K562 (cell line): ENCODE data around the gene NR0B2. TPM values are rescaled to one million over a fixed set of nuclear protein-coding genes. Genes with fewer than 3 reads are reported as not detected.
"Not testable (repeated sequence)": the region's sequence is repeated elsewhere in the genome, so short reads cannot be mapped to it uniquely, and the experiment has no call there.

Experiments used
- ATAC-seq: fragments of 200-7000 bp; cut with Tn5 transposase; 3 replicates; pipeline ENCODE4 v1.9.1; 2020; ENCODE audit warnings: moderate library complexity
- BruUV-seq: library from RNA; stranded (reverse); fragments of 400-500 nt; replicated peaks from 2 replicates; lab custom pipeline; 2021; lab: Mats Ljungman, UMichigan
- CTCF ChIA-PET: fragments of 300-600 bp; formaldehyde crosslinking; extraction: SDS; loops from one replicate; lab custom pipeline; 2021; ENCODE audit warnings: low intra/inter-chr PET ratio; lab: Yijun Ruan, JAX
- POLR2A ChIA-PET: fragments of 300-600, 350-650 bp; sonication (Branson Sonifier 250); formaldehyde crosslinking; extraction: SDS; loops from one replicate; lab custom pipeline; 2021; ENCODE audit warnings: antibody characterized with exemption, inconsistent platforms; lab: Yijun Ruan, JAX
- DNase-seq, 4 experiments: peaks; one replicate each; pipeline versions ENCODE4 v3.0.0 to v3.0.0-alpha.2; 2011 to 2018; ENCODE audit warnings: low spot score in 3 of 4, mixed read lengths in 3 of 4; ENCODE audit errors: extremely low read depth in 1 of 4
- FAIRE-seq: peaks from 2 replicates; lab custom pipeline; 2011; peaks lifted over from hg19 to GRCh38; lab: Jason Lieb, UNC
- H2AFZ ChIP-seq: 2 replicates; pipeline ENCODE4 v1.6.0; 2011; ENCODE audit warnings: low read depth, low read length, control low read depth, inconsistent platforms
- H3K27ac ChIP-seq: fragments of 200-600 bp; 3 replicates; pipeline ENCODE4 v1.8.0; 2011; ENCODE audit warnings: low read depth, mild to moderate bottlenecking, control low read depth, inconsistent platforms, low read length, moderate library complexity, mixed read lengths; ENCODE audit errors: extremely low read depth
- H3K27me3 ChIP-seq, 2 experiments: fragments of 300-600 bp in 1 of 2; 2 replicates in 1 of 2; 3 replicates in 1 of 2; pipeline versions ENCODE4 v1.6.0 to v1.8.0; 2011; ENCODE audit warnings: inconsistent platforms in 2 of 2, low read length in 2 of 2, mild to moderate bottlenecking in 1 of 2, mixed read lengths in 1 of 2, moderate library complexity in 1 of 2; ENCODE audit not compliant: control insufficient read depth in 2 of 2, insufficient read depth in 2 of 2
- H3K36me3 ChIP-seq: fragments of 300-600 bp; 3 replicates; pipeline ENCODE4 v1.8.0; 2011; ENCODE audit warnings: mild to moderate bottlenecking, low read length, inconsistent platforms; ENCODE audit not compliant: control insufficient read depth, insufficient read depth
- H3K4me1 ChIP-seq, 2 experiments: fragments of 200-600 bp in 1 of 2; replicated peaks in 1 of 2; 2 replicates in 1 of 2; 3 replicates in 1 of 2; pipeline versions ENCODE4 v1.5.1 to v1.8.0; 2011; ENCODE audit warnings: inconsistent platforms in 2 of 2, low read length in 2 of 2, mild to moderate bottlenecking in 1 of 2, mixed read lengths in 1 of 2, moderate library complexity in 1 of 2; ENCODE audit not compliant: control insufficient read depth in 2 of 2, insufficient read depth in 2 of 2
- H3K4me2 ChIP-seq: 2 replicates; pipeline ENCODE4 v1.6.1; 2011; ENCODE audit warnings: low read length, control low read depth, inconsistent platforms, mixed read lengths; ENCODE audit not compliant: insufficient read depth
- H3K4me3 ChIP-seq: fragments of 200-600 bp; sonication (generic), shearing (Covaris generic); 2 replicates; pipeline ENCODE4 v1.5.1; 2016; ENCODE audit warnings: control low read depth, inconsistent platforms
- H3K79me2 ChIP-seq: fragments of 200-600 bp; 3 replicates; pipeline ENCODE4 v1.8.0; 2011; ENCODE audit warnings: low read length, inconsistent platforms; ENCODE audit not compliant: control insufficient read depth, insufficient read depth
- H3K9ac ChIP-seq, 2 experiments: 2 replicates each; pipeline versions ENCODE4 v1.6.0 to v1.6.1; 2011; ENCODE audit warnings: low read depth in 2 of 2, low read length in 2 of 2, control low read depth in 1 of 2, inconsistent platforms in 1 of 2, mild to moderate bottlenecking in 1 of 2, mixed read lengths in 1 of 2; ENCODE audit not compliant: insufficient read depth in 1 of 2
- H3K9me1 ChIP-seq: one replicate; pipeline ENCODE4 v1.6.0; 2011; ENCODE audit warnings: inconsistent platforms, mild to moderate bottlenecking, low read length, moderate library complexity; ENCODE audit not compliant: control insufficient read depth, insufficient read depth
- H3K9me3 ChIP-seq: replicated peaks from 2 replicates; pipeline ENCODE4 v1.5.1; 2011; ENCODE audit warnings: low read depth, low read length, inconsistent platforms; ENCODE audit not compliant: control insufficient read depth, insufficient read depth
- H4K20me1 ChIP-seq: replicated peaks from 2 replicates; pipeline ENCODE4 v1.6.1; 2011; ENCODE audit warnings: low read length, inconsistent platforms, mixed read lengths; ENCODE audit not compliant: control insufficient read depth, insufficient read depth
- CBFA2T3 ChIP-seq: fragments of 450-650 bp; IDR thresholded peaks from 2 replicates; pipeline ENCODE4 v1.6.1; 2017
- DPF2 ChIP-seq: fragments of 450-650 bp; IDR thresholded peaks from 2 replicates; pipeline ENCODE4 v1.6.1; 2016
- HDAC1 ChIP-seq, 2 experiments: fragments of 450-650 bp; IDR thresholded peaks; 2 replicates each; pipeline ENCODE4 v1.6.1; 2016 to 2017; ENCODE audit warnings: inconsistent platforms in 1 of 2, mild to moderate bottlenecking in 1 of 2, moderate library complexity in 1 of 2
- KDM1A ChIP-seq, 2 experiments: fragments of 450-650 bp; IDR thresholded peaks; 2 replicates each; pipeline ENCODE4 v1.6.1; 2016; ENCODE audit warnings: mild to moderate bottlenecking in 2 of 2
- MAFG ChIP-seq: fragments of 450-650 bp; conservative IDR thresholded peaks from 2 replicates; pipeline ENCODE4 v1.6.1; 2016; ENCODE audit warnings: missing genetic modification characterization, missing compliant biosample characterization
- MAFK ChIP-seq: IDR thresholded peaks from 2 replicates; pipeline ENCODE4 v1.6.1; 2011; ENCODE audit warnings: low read length, improper control_type of control experiment
- NFE2 ChIP-seq: IDR thresholded peaks from 2 replicates; pipeline ENCODE4 v1.6.1; 2014; ENCODE audit warnings: antibody characterized with exemption, low read depth
- NFE2L1 ChIP-seq: fragments of 450-650 bp; IDR thresholded peaks from 2 replicates; pipeline ENCODE4 v1.6.1; 2016; ENCODE audit warnings: missing genetic modification characterization, low read depth, mild to moderate bottlenecking, missing compliant biosample characterization, moderate library complexity, borderline replicate concordance
- PHF21A ChIP-seq: fragments of 450-650 bp; IDR thresholded peaks from 2 replicates; pipeline ENCODE4 v1.6.1; 2017; ENCODE audit warnings: low read depth, borderline replicate concordance
- RCOR1 ChIP-seq, 2 experiments: IDR thresholded peaks; 2 replicates each; pipeline ENCODE4 v1.6.1; 2012; ENCODE audit warnings: low read depth in 2 of 2, low read length in 2 of 2, borderline replicate concordance in 1 of 2, improper control_type of control experiment in 1 of 2
- SMARCA4 ChIP-seq: fragments of 450-650 bp; IDR thresholded peaks from 2 replicates; pipeline ENCODE4 v1.6.1; 2016
- ZNF316 ChIP-seq: fragments of 450-650 bp; IDR thresholded peaks from 2 replicates; pipeline ENCODE4 v1.6.1; 2016
- ZNF384 ChIP-seq: IDR thresholded peaks from 2 replicates; pipeline ENCODE4 v1.6.1; 2012; ENCODE audit warnings: low read depth, low read length, improper control_type of control experiment
- WGBS: fragments of 100-300 bp; shearing (Covaris generic); methylation state at CpG from one replicate; pipeline ENCODE4 v1.1.6; 2016; ENCODE audit warnings: low coverage, mixed read lengths; ENCODE audit not compliant: insufficient coverage; ENCODE audit errors: missing lambda C conversion rate; 5-methylcytosine and 5-hydroxymethylcytosine counted together
- in situ Hi-C: fragments of 300-500 bp; cut with MboI; formaldehyde crosslinking; loops from 4 replicates; pipeline ENCODE4 v1.15.0; 2018; ENCODE audit warnings: inconsistent platforms, mixed read lengths
- intact Hi-C: fragments of 100-400 bp; cut with micrococcal nuclease; formaldehyde crosslinking; loops from 2 replicates; pipeline ENCODE4 v1.14.2; 2022
- polyA plus RNA-seq, 8 experiments: library from polyadenylated mRNA; depleted of rRNA in 4 of 8; stranded (reverse) in 5 of 8; unstranded in 3 of 8; fragments of >200 nt; fragmentation: Nextera tagmentation in 2 of 8; fragmentation: Illumina TruSeq in 1 of 8; extraction: Ambion mirVana in 2 of 8; extraction: Trizol in 1 of 8; gene quantifications; 2 replicates each; pipeline versions ENCODE4 v1.2.1 to v1.2.3, GENCODE V29; 2011 to 2014; ENCODE audit warnings: inconsistent platforms in 1 of 8, missing spikeins in 1 of 8
- total RNA-seq, 7 experiments: library from RNA; depleted of rRNA in 6 of 7; stranded (reverse); fragments of >200 nt in 6 of 7; fragmentation: Illumina TruSeq in 2 of 7; extraction: Trizol in 2 of 7; gene quantifications; 2 replicates each; pipeline versions ENCODE4 v1.2.1 to v1.2.3, GENCODE V29; 2011 to 2021; ENCODE audit warnings: low replicate concordance in 1 of 7

Gene NR0B2
- total and polyA plus RNA-seq, 9 of the 15 experiments (the other 6 are each of a cell fraction or from before 2014, with no cell fraction given), result not detected

DNA sequence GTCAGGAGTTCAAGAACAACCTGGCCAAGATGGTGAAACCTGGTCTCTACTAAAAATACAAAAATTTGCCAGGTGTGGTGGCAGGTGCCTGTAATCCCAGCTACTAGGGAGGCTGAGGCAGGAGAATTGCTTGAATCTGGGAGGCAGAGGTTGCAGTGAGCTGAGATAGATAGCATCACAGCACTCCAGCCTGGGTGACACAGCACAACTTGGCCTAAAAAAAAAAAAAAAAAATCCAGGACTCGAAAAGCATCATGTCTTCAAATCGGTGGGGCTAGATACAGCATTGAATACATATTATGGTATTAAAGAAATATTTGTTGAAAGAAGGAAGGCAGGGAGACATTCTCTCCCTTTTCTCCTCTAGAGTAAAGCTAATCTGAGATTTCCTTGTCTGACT, 40.7 kb downstream of the NR0B2 start:
- CTCF ChIA-PET, H3K9ac ChIP-seq, H3K79me2 ChIP-seq, H2AFZ ChIP-seq, H3K9me3 ChIP-seq, intact Hi-C loops, H3K4me2 ChIP-seq: not testable (repeated sequence)
- H3K36me3 ChIP-seq, result peaks cover 14% of the 10 kb centered on the region; the same call in 2 of the 3 replicates
- ATAC-seq, result peak; percentile 49
- peak; percentile 74 for TF ChIP-seq NFE2
- TF ChIP-seq CBFA2T3, result peak; percentile 20; the same call in 1 of the 2 replicates
- TF ChIP-seq SMARCA4, result peak; percentile 32; the same call in 1 of the 2 replicates
- 0 out of 4 replicates have a peak, but pooled peaks of 1 of the 2 experiments have one; percentile 28 for TF ChIP-seq HDAC1 (IDR thresholded peaks at IDR 0.05)
- peak in 1 of 2 experiments; percentile 60; a peak in 2 of 4 replicates for TF ChIP-seq KDM1A (IDR thresholded peaks at IDR 0.05)
- peak; percentile 58; the same call in 1 of the 2 replicates for TF ChIP-seq DPF2
- peak; percentile 30; the same call in 1 of the 2 replicates for TF ChIP-seq PHF21A
- TF ChIP-seq ZNF384, result peak; percentile 86
- TF ChIP-seq MAFK, result peak; percentile 18; the same call in 1 of the 2 replicates
- 0 out of 2 replicates have a peak, but pooled peaks have one; percentile 11 for TF ChIP-seq NFE2L1 (tag)
- 0 out of 4 replicates have a peak, but pooled peaks of 1 of the 2 experiments have one; percentile 17 for TF ChIP-seq RCOR1 (IDR thresholded peaks at IDR 0.05; ENCODE audit: borderline replicate concordance in 1 of 2, low read depth in 2 of 2, low read length in 2 of 2)
- TF ChIP-seq ZNF316, result peak; percentile 75
- peak; percentile 80 for TF ChIP-seq MAFG (tag)
- TF ChIP-seq, all 486 proteins: peak for 13; not testable (repeated sequence) for 473
- POLR2A ChIA-PET, result interaction anchor here (0.6 to 1.5 kb wide), 3 partner anchors 8 to 392 kb away, joined by 3 to 9 read pairs (median 4); partner anchors contain the start of gene GPATCH3
- H3K27ac ChIP-seq, H3K9me1 ChIP-seq, FAIRE-seq, H3K4me3 ChIP-seq, BruUV-seq, in situ Hi-C loops, DNase-seq, H4K20me1 ChIP-seq, H3K27me3 ChIP-seq, H3K4me1 ChIP-seq: not testable (repeated sequence)
- 4% methylated on average over 2 of the region's 2 CpGs for WGBS
